CD4-positive, alpha-beta memory T cell (primary cell): ENCODE measurements around the gene CORO1A. TPM values are rescaled to one million over a fixed set of nuclear protein-coding genes. Genes with fewer than 3 reads are reported as not detected.
"Not testable (repeated sequence)": the region's sequence is repeated elsewhere in the genome, so short reads cannot be mapped to it uniquely, and the experiment has no call there.

Experiments
- CTCF ChIA-PET: fragments of 350-600 bp; sonication (Branson Sonifier 250); formaldehyde crosslinking; loops from one replicate; lab custom pipeline; 2021; ENCODE audit warnings: inconsistent platforms; ENCODE audit not compliant: partially characterized antibody; lab: Charles Lee
- POLR2A ChIA-PET: fragments of 350-600 bp; sonication (Branson Sonifier 250); formaldehyde crosslinking; loops from one replicate; lab custom pipeline; 2021; ENCODE audit not compliant: partially characterized antibody; lab: Charles Lee
- DNase-seq, 5 donors: peaks; one replicate each; pipeline versions ENCODE4 v3.0.0 to v3.0.0-alpha.2; 2020 to 2022; ENCODE audit warnings: mixed read lengths in 1 of 5
- H3K27ac ChIP-seq: one replicate; pipeline ENCODE4 v1.7.0; 2013; ENCODE audit warnings: low read depth, low read length
- H3K27me3 ChIP-seq: 2 replicates; pipeline ENCODE4 v1.7.0; 2013; ENCODE audit warnings: mild to moderate bottlenecking, low read length, moderate library complexity; ENCODE audit not compliant: insufficient read depth
- H3K36me3 ChIP-seq: 2 replicates; pipeline ENCODE4 v1.7.0; 2013; ENCODE audit warnings: mild to moderate bottlenecking, low read length, moderate library complexity; ENCODE audit not compliant: insufficient read depth
- H3K4me1 ChIP-seq: 2 replicates; pipeline ENCODE4 v1.7.0; 2013; ENCODE audit warnings: mild to moderate bottlenecking, low read length, moderate library complexity; ENCODE audit not compliant: insufficient read depth
- H3K4me3 ChIP-seq, 2 donors: one replicate each; pipeline ENCODE4 v1.7.0; 2013; ENCODE audit warnings: low read length in 2 of 2, mild to moderate bottlenecking in 1 of 2
- H3K9me3 ChIP-seq, 2 donors: one replicate each; pipeline ENCODE4 v1.7.0; 2013; ENCODE audit warnings: low read length in 2 of 2, control low read depth in 1 of 2; ENCODE audit not compliant: control insufficient read depth in 1 of 2
- H3K27ac Mint-ChIP-seq, 7 donors: one replicate each; pipeline ENCODE4 v1.8.0; 2020 to 2021; ENCODE audit warnings: mixed read lengths in 7 of 7, mild to moderate bottlenecking in 6 of 7, inconsistent platforms in 3 of 7, moderate library complexity in 3 of 7
- H3K27me3 Mint-ChIP-seq, 2 donors: one replicate each; pipeline ENCODE4 v1.8.0; 2020 to 2021; ENCODE audit warnings: mixed read lengths in 2 of 2
- H3K36me3 Mint-ChIP-seq, 2 donors: one replicate each; pipeline ENCODE4 v1.8.0; 2020 to 2021; ENCODE audit warnings: mixed read lengths in 2 of 2, inconsistent platforms in 1 of 2, mild to moderate bottlenecking in 1 of 2
- H3K4me1 Mint-ChIP-seq, 4 donors: one replicate each; pipeline ENCODE4 v1.8.0; 2020 to 2021; ENCODE audit warnings: mixed read lengths in 4 of 4, mild to moderate bottlenecking in 1 of 4
- H3K4me3 Mint-ChIP-seq, 8 donors: one replicate each; pipeline ENCODE4 v1.8.0; 2020 to 2021; ENCODE audit warnings: mixed read lengths in 8 of 8, mild to moderate bottlenecking in 7 of 8, moderate library complexity in 6 of 8, inconsistent platforms in 3 of 8
- H3K9me3 Mint-ChIP-seq, 8 donors: one replicate each; pipeline ENCODE4 v1.8.0; 2020 to 2021; ENCODE audit warnings: mixed read lengths in 8 of 8, mild to moderate bottlenecking in 5 of 8, inconsistent platforms in 3 of 8, moderate library complexity in 1 of 8
- intact Hi-C: fragments of 100-400 bp; cut with micrococcal nuclease; formaldehyde crosslinking; loops from one replicate; pipeline ENCODE4 v1.15.1; 2023
- polyA plus RNA-seq, 2 donors: library from polyadenylated mRNA; unstranded; fragments of 300-500 nt; fragmentation: Illumina TruSeq; gene quantifications; one replicate each; pipeline ENCODE4 v1.2.3, GENCODE V29; 2021
- total RNA-seq, 2 experiments: library from RNA; stranded (reverse); gene quantifications; one replicate each; pipeline ENCODE4 v1.2.3, GENCODE V29; 2021

The CORO1A gene
- total and polyA plus RNA-seq, 4 experiments from 2014 or later = 745 to 1,230 (median 993) TPM

GRCh38 chr16:30168746-30169145 is 14.7 kb upstream of the CORO1A start:
- H3K36me3 ChIP-seq, DNase-seq, intact Hi-C loops, H3K9me3 Mint-ChIP-seq, CTCF ChIA-PET, H3K27me3 Mint-ChIP-seq, H3K27ac Mint-ChIP-seq, H3K4me3 Mint-ChIP-seq, H3K4me3 ChIP-seq, H3K36me3 Mint-ChIP-seq, H3K9me3 ChIP-seq, H3K27me3 ChIP-seq, H3K27ac ChIP-seq: not testable (repeated sequence)
- H3K4me1 ChIP-seq = peaks cover 11% of the 10 kb centered on the region
- H3K4me1 Mint-ChIP-seq = peaks cover 16 to 26% (median 20%) of the 10 kb centered on the region in 4 donors
- POLR2A ChIA-PET = interaction anchor here (1.2 kb wide), 1 partner anchor 76 kb away, joined by 3 read pairs; no protein-coding TSS in a partner anchor

- H3K36me3 Mint-ChIP-seq, H3K27ac Mint-ChIP-seq, H3K4me3 Mint-ChIP-seq, H3K4me3 ChIP-seq, H3K9me3 ChIP-seq, H3K27me3 ChIP-seq, intact Hi-C loops, DNase-seq, H3K9me3 Mint-ChIP-seq, CTCF ChIA-PET, H3K27ac ChIP-seq, POLR2A ChIA-PET, H3K36me3 ChIP-seq, H3K27me3 Mint-ChIP-seq: not testable (repeated sequence)
- peaks cover 16 to 26% (median 20%) of the 10 kb centered on the region in 4 donors for H3K4me1 Mint-ChIP-seq
- peaks cover 11% of the 10 kb centered on the region for H3K4me1 ChIP-seq
Measured at GRCh38 chr16:30169416-30169815, 14.0 kb upstream of the CORO1A start.

- CTCF ChIA-PET, H3K36me3 Mint-ChIP-seq, H3K9me3 ChIP-seq, H3K4me3 ChIP-seq, H3K27ac Mint-ChIP-seq, H3K9me3 Mint-ChIP-seq, H3K36me3 ChIP-seq, intact Hi-C loops, H3K27me3 Mint-ChIP-seq, H3K27me3 ChIP-seq, DNase-seq, POLR2A ChIA-PET, H3K4me3 Mint-ChIP-seq, H3K27ac ChIP-seq: not testable (repeated sequence)
- peaks cover 13 to 21% (median 17%) of the 10 kb centered on the region in 4 donors for H3K4me1 Mint-ChIP-seq
- H3K4me1 ChIP-seq = peaks cover 11% of the 10 kb centered on the region
Measured at GRCh38 chr16:30170145-30170544, 13.3 kb upstream of the CORO1A start.

GRCh38 chr16:30173054-30173453 is 10.3 kb upstream of the CORO1A start:
- no peaks in the 10 kb centered on the region for H3K4me1 ChIP-seq
- no peak overlapping the region for H3K27ac Mint-ChIP-seq
- H3K9me3 Mint-ChIP-seq = no peaks in the 10 kb centered on the region
- H3K4me3 Mint-ChIP-seq = no peak overlapping the region
- intact Hi-C loops = no loop called here
- ChIA-PET POLR2A (no interaction called here), CTCF (no interaction called here)
- no peaks in the 10 kb centered on the region for H3K36me3 Mint-ChIP-seq
- no peak overlapping the region for H3K4me3 ChIP-seq
- H3K4me1 Mint-ChIP-seq = peaks cover 0 to 2% (median under 1%) of the 10 kb centered on the region in 4 donors
- no peaks in the 10 kb centered on the region for H3K27me3 ChIP-seq
- DNase-seq = no peak
- H3K27ac ChIP-seq = no peak overlapping the region
- no peaks in the 10 kb centered on the region for H3K36me3 ChIP-seq
- H3K9me3 ChIP-seq = no peaks in the 10 kb centered on the region
- no peaks in the 10 kb centered on the region for H3K27me3 Mint-ChIP-seq

- H3K4me3 Mint-ChIP-seq, H3K4me1 Mint-ChIP-seq, H3K9me3 ChIP-seq, intact Hi-C loops, H3K36me3 Mint-ChIP-seq, H3K27ac Mint-ChIP-seq, H3K27me3 ChIP-seq, H3K36me3 ChIP-seq, H3K27me3 Mint-ChIP-seq, H3K27ac ChIP-seq, DNase-seq, H3K4me1 ChIP-seq, H3K4me3 ChIP-seq, H3K9me3 Mint-ChIP-seq: not testable (repeated sequence)
- ChIA-PET CTCF (interaction anchor here (0.7 kb wide), 1 partner anchor 13 kb away, joined by 4 read pairs; no protein-coding TSS in a partner anchor), POLR2A (interaction anchor here (1.5 kb wide), 1 partner anchor 9 kb away, joined by 5 read pairs; no protein-coding TSS in a partner anchor)
Measured at GRCh38 chr16:30176876-30177275, 6.5 kb upstream of the CORO1A start.

GRCh38 chr16:30179195-30179594 is 4.2 kb upstream of the CORO1A start:
- Mint-ChIP-seq H3K27ac (no peak overlapping the region), H3K36me3 (peaks cover 3 to 5% of the 10 kb centered on the region in 2 donors), H3K27me3 (no peaks in the 10 kb centered on the region), H3K9me3 (no peaks in the 10 kb centered on the region), H3K4me3 (no peak overlapping the region), H3K4me1 (peaks cover 5 to 24% (median 13%) of the 10 kb centered on the region in 4 donors)
- no peak overlapping the region for H3K4me3 ChIP-seq
- H3K4me1 ChIP-seq = peaks cover 11% of the 10 kb centered on the region
- no peak overlapping the region for H3K27ac ChIP-seq
- peaks cover 1% of the 10 kb centered on the region for H3K36me3 ChIP-seq
- POLR2A ChIA-PET = interaction anchor here (1.2 to 1.3 kb wide), 2 partner anchors 64 to 114 kb away, joined by 3 to 4 read pairs; partner anchors contain the start of gene ALDOA
- H3K9me3 ChIP-seq = no peaks in the 10 kb centered on the region
- CTCF ChIA-PET = interaction anchor here (2.3 kb wide), 1 partner anchor 36 kb away, joined by 9 read pairs; no protein-coding TSS in a partner anchor
- H3K27me3 ChIP-seq = no peaks in the 10 kb centered on the region
- DNase-seq = no peak
- intact Hi-C loops = no loop called here

GRCh38 chr16:30179931-30180330 is 3.5 kb upstream of the CORO1A start:
- H3K4me3 ChIP-seq = no peak overlapping the region
- H3K9me3 ChIP-seq = no peaks in the 10 kb centered on the region
- Mint-ChIP-seq H3K4me3 (no peak overlapping the region), H3K9me3 (no peaks in the 10 kb centered on the region), H3K27ac (peak overlapping the region in 1 of 7 donors; percentile 89), H3K36me3 (peaks cover 11 to 13% of the 10 kb centered on the region in 2 donors), H3K27me3 (no peaks in the 10 kb centered on the region), H3K4me1 (peaks cover 5 to 31% (median 15%) of the 10 kb centered on the region in 4 donors)
- ChIA-PET CTCF (interaction anchor here (0.7 to 2.3 kb wide), 3 partner anchors 37 to 448 kb away, joined by 3 to 9 read pairs (median 3); no protein-coding TSS in a partner anchor), POLR2A (interaction anchor here (0.6 to 1.3 kb wide), 4 partner anchors 57 to 806 kb away, joined by 3 to 4 read pairs (median 4); partner anchors contain the start of gene ALDOA)
- peaks cover 4% of the 10 kb centered on the region for H3K36me3 ChIP-seq
- H3K27me3 ChIP-seq = no peaks in the 10 kb centered on the region
- peaks cover 11% of the 10 kb centered on the region for H3K4me1 ChIP-seq
- intact Hi-C loops = no loop called here
- no peak for DNase-seq
- H3K27ac ChIP-seq = no peak overlapping the region
